ENCODE data around the gene NBPF8.
"Not testable (repeated sequence)": the region's sequence is repeated elsewhere in the genome, so short reads cannot be mapped to it uniquely, and the experiment has no call there.

NBPF8 gene

GRCh38 chr1:120414911-120415480 lies at the start of gene NBPF8:
TSS of gene NBPF8 (plus strand) at chr1:120415035. CDS start at chr1:120436523, 21,488 bp downstream.
- DNase-seq (ENCODE audit: extremely low read depth, insufficient read length) = peak; percentile 54
- not testable (repeated sequence) for H3K36me3 ChIP-seq (ENCODE audit: control insufficient read depth, insufficient read depth, low read length); H3K27me3 ChIP-seq (replicated peaks; ENCODE audit: control insufficient read depth, insufficient read depth, low read length)
- H3K4me3 ChIP-seq (replicated peaks; ENCODE audit: low read depth, low read length) = peak within 1 kb of the TSS; percentile 67

- DNase-seq (ENCODE audit: extremely low read depth, insufficient read length); H3K36me3 ChIP-seq (ENCODE audit: control insufficient read depth, insufficient read depth, low read length); H3K27me3 ChIP-seq (replicated peaks; ENCODE audit: control insufficient read depth, insufficient read depth, low read length); H3K4me3 ChIP-seq (replicated peaks; ENCODE audit: low read depth, low read length): not testable (repeated sequence)
These were observed 47.1 kb upstream of the NBPF8 start for GRCh38 chr1:120367709-120368108.

GRCh38 chr1:120386651-120387050 lies 28.2 kb upstream of the NBPF8 start:
- not testable (repeated sequence) for H3K36me3 ChIP-seq (ENCODE audit: control insufficient read depth, insufficient read depth, low read length); H3K4me3 ChIP-seq (replicated peaks; ENCODE audit: low read depth, low read length); H3K27me3 ChIP-seq (replicated peaks; ENCODE audit: control insufficient read depth, insufficient read depth, low read length); DNase-seq (ENCODE audit: extremely low read depth, insufficient read length)

GRCh38 chr1:120388597-120389126 lies 26.2 kb upstream of the NBPF8 start:
- DNase-seq (ENCODE audit: extremely low read depth, insufficient read length); H3K36me3 ChIP-seq (ENCODE audit: control insufficient read depth, insufficient read depth, low read length); H3K4me3 ChIP-seq (replicated peaks; ENCODE audit: low read depth, low read length); H3K27me3 ChIP-seq (replicated peaks; ENCODE audit: control insufficient read depth, insufficient read depth, low read length): not testable (repeated sequence)

GRCh38 chr1:120391365-120391764 lies 23.5 kb upstream of the NBPF8 start:
- H3K36me3 ChIP-seq (ENCODE audit: control insufficient read depth, insufficient read depth, low read length); DNase-seq (ENCODE audit: extremely low read depth, insufficient read length); H3K4me3 ChIP-seq (replicated peaks; ENCODE audit: low read depth, low read length); H3K27me3 ChIP-seq (replicated peaks; ENCODE audit: control insufficient read depth, insufficient read depth, low read length): not testable (repeated sequence)

GRCh38 chr1:120393316-120394232 lies 21.3 kb upstream of the NBPF8 start:
- not testable (repeated sequence) for H3K27me3 ChIP-seq (replicated peaks; ENCODE audit: control insufficient read depth, insufficient read depth, low read length); H3K4me3 ChIP-seq (replicated peaks; ENCODE audit: low read depth, low read length); DNase-seq (ENCODE audit: extremely low read depth, insufficient read length); H3K36me3 ChIP-seq (ENCODE audit: control insufficient read depth, insufficient read depth, low read length)

GRCh38 chr1:120405348-120405747 lies 9.5 kb upstream of the NBPF8 start:
- H3K36me3 ChIP-seq (ENCODE audit: control insufficient read depth, insufficient read depth, low read length); H3K4me3 ChIP-seq (replicated peaks; ENCODE audit: low read depth, low read length); H3K27me3 ChIP-seq (replicated peaks; ENCODE audit: control insufficient read depth, insufficient read depth, low read length); DNase-seq (ENCODE audit: extremely low read depth, insufficient read length): not testable (repeated sequence)

- H3K4me3 ChIP-seq (replicated peaks; ENCODE audit: low read depth, low read length) = peak overlapping the region; percentile 60; the same call in 1 of the 2 replicates
- H3K27me3 ChIP-seq (replicated peaks; ENCODE audit: control insufficient read depth, insufficient read depth, low read length) = not testable (repeated sequence)
These were observed 384 bp upstream of the NBPF8 start for GRCh38 chr1:120414451-120414850.

GRCh38 chr1:120415492-120415961 lies 692 bp downstream of the NBPF8 start:
- peak overlapping the region; percentile 67 for H3K4me3 ChIP-seq (replicated peaks; ENCODE audit: low read depth, low read length)
- not testable (repeated sequence) for H3K36me3 ChIP-seq (ENCODE audit: control insufficient read depth, insufficient read depth, low read length); H3K27me3 ChIP-seq (replicated peaks; ENCODE audit: control insufficient read depth, insufficient read depth, low read length)
- DNase-seq (ENCODE audit: extremely low read depth, insufficient read length) = peak; percentile 10

More at GRCh38 chr1:120414451-120414850, 384 bp upstream of the NBPF8 start:
- DNase-seq (ENCODE audit: extremely low read depth, insufficient read length) = peak; percentile 11
- H3K36me3 ChIP-seq (ENCODE audit: control insufficient read depth, insufficient read depth, low read length) = not testable (repeated sequence)

- H3K27me3 ChIP-seq (replicated peaks; ENCODE audit: control insufficient read depth, insufficient read depth, low read length); H3K4me3 ChIP-seq (replicated peaks; ENCODE audit: low read depth, low read length); H3K36me3 ChIP-seq (ENCODE audit: control insufficient read depth, insufficient read depth, low read length); DNase-seq (ENCODE audit: extremely low read depth, insufficient read length): not testable (repeated sequence)
These were observed 10.2 kb downstream of the NBPF8 start for GRCh38 chr1:120425063-120425462.

- H3K4me3 ChIP-seq (replicated peaks; ENCODE audit: low read depth, low read length) = not testable (repeated sequence)
These were observed 16.8 kb downstream of the NBPF8 start for GRCh38 chr1:120431626-120432025.

GRCh38 chr1:120433831-120434230 lies 19.0 kb downstream of the NBPF8 start:
- H3K4me3 ChIP-seq (replicated peaks; ENCODE audit: low read depth, low read length); H3K27me3 ChIP-seq (replicated peaks; ENCODE audit: control insufficient read depth, insufficient read depth, low read length); H3K36me3 ChIP-seq (ENCODE audit: control insufficient read depth, insufficient read depth, low read length); DNase-seq (ENCODE audit: extremely low read depth, insufficient read length): not testable (repeated sequence)

More at GRCh38 chr1:120431626-120432025, 16.8 kb downstream of the NBPF8 start:
- not testable (repeated sequence) for H3K27me3 ChIP-seq (replicated peaks; ENCODE audit: control insufficient read depth, insufficient read depth, low read length); H3K36me3 ChIP-seq (ENCODE audit: control insufficient read depth, insufficient read depth, low read length); DNase-seq (ENCODE audit: extremely low read depth, insufficient read length)

- not testable (repeated sequence) for H3K27me3 ChIP-seq (replicated peaks; ENCODE audit: control insufficient read depth, insufficient read depth, low read length); H3K36me3 ChIP-seq (ENCODE audit: control insufficient read depth, insufficient read depth, low read length); DNase-seq (ENCODE audit: extremely low read depth, insufficient read length); H3K4me3 ChIP-seq (replicated peaks; ENCODE audit: low read depth, low read length)
These were observed 34.3 kb downstream of the NBPF8 start for GRCh38 chr1:120449124-120449523.

Measured in GM06990 (cell line).